ENCODE data around the gene RPAP2.

The RPAP2 gene

DNA sequence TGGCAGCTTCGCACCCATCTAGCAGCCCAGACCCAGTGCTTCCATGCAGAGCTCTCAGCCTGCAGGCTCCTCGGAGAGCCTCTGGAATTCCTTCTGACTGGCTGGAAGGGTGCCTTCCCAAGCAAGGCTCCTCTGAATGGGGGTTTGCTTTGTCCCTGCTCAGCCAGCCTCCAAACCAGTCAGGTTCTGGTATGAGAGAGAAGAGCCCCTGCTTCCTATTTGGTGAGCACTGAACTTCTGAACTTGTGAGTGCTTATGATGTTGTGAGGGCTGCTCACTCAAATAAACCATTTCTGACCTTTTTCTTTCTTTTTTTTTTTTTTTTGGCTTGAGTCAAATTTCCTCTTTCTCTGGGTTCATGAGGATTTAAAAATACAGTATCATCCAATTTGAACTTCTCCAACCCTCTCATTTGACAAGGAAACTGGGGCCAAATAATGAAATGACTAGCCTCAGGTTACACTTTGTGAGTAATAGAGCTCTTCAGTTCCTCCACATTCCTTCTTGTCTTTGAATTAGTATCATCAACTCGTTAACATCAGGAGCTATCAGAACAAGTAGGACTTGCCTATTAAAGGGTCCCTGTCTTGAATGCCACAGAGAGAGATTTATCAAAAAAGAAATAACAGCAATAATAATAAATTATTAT lies 148.3 kb downstream of the RPAP2 start:
- DNase-seq (ENCODE audit: low read depth in 2 of 2): no peak

DNA sequence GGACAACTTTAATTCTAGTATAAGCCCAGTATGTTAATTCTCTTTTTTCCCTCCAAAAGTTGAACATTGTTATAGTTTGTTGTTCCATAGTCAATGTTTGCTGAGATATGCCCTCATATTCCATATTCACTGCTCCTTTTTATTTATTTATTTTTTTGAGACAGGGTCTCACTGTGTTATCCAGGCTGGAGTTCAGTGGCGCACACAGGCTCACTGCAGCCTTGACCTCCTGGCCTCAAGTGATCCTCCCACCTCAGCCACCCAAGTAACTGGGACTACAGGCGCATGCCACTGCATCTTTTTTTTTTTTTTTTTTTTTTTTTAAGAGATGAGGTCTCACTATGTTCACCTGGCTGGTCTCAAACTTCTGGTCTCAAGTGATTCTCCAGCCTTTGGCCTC lies 149.1 kb downstream of the RPAP2 start:
- DNase-seq (ENCODE audit: low read depth in 2 of 2): no peak

All from stimulated activated CD4-positive, alpha-beta T cell treated with anti-CD3 and anti-CD28 coated beads, Interleukin-15, amount 100 ng/mL, for 48 hours (primary cell).